HEK293 (cell line): ENCODE measurements around the gene TIMM21.

Experiments
- CTCF ChIP-seq: fragments of 450-650 bp; formaldehyde crosslinking; IDR thresholded peaks from 2 replicates; pipeline ENCODE4 v1.5.1; 2016; ENCODE audit warnings: missing biosample characterization, missing genetic modification characterization
- KLF1 ChIP-seq: fragments of 450-650 bp; formaldehyde crosslinking; IDR thresholded peaks from 2 replicates; pipeline ENCODE4 v1.5.1; 2016; ENCODE audit warnings: missing biosample characterization, missing genetic modification characterization
- MEIS1 ChIP-seq: sonication (generic); formaldehyde crosslinking; IDR thresholded peaks from 2 replicates; pipeline ENCODE4 v1.8.1; 2022; ENCODE audit warnings: missing genetic modification reagents, mild to moderate bottlenecking, borderline replicate concordance
- REST ChIP-seq: fragments of 450-650 bp; formaldehyde crosslinking; IDR thresholded peaks from 2 replicates; pipeline ENCODE4 v1.5.1; 2016; ENCODE audit warnings: missing biosample characterization, missing genetic modification characterization
- ZBTB20 ChIP-seq: fragments of 450-650 bp; formaldehyde crosslinking; IDR thresholded peaks from 2 replicates; pipeline ENCODE4 v1.5.1; 2016; ENCODE audit warnings: missing biosample characterization, missing genetic modification characterization
- ZFHX2 ChIP-seq: fragments of 450-650 bp; formaldehyde crosslinking; conservative IDR thresholded peaks from 2 replicates; pipeline ENCODE4 v1.5.1; 2016; ENCODE audit warnings: missing biosample characterization, missing genetic modification characterization
- ZNF24 ChIP-seq: fragments of 450-650 bp; formaldehyde crosslinking; IDR thresholded peaks from 2 replicates; pipeline ENCODE4 v1.5.1; 2016; ENCODE audit warnings: missing biosample characterization, missing genetic modification characterization
- ZNF580 ChIP-seq: fragments of 450-650 bp; formaldehyde crosslinking; IDR thresholded peaks from 2 replicates; pipeline ENCODE4 v1.5.1; 2016; ENCODE audit warnings: missing biosample characterization, missing genetic modification characterization
- ZNF639 ChIP-seq: fragments of 450-650 bp; formaldehyde crosslinking; IDR thresholded peaks from 2 replicates; pipeline ENCODE4 v1.5.1; 2016; ENCODE audit warnings: missing biosample characterization, missing genetic modification characterization

GRCh38 chr18:74179623-74180199 lies 31.4 kb downstream of the TIMM21 start:
- TF ChIP-seq ZBTB20 (tag by site-specific recombination) (no peak), ZNF24 (no peak), REST (tag by site-specific recombination) (no peak), ZNF580 (no peak), CTCF (tag by site-specific recombination) (no peak), ZNF639 (tag by site-specific recombination) (no peak), MEIS1 (no peak), KLF1 (tag by site-specific recombination) (no peak), ZFHX2 (no peak)
